ENCODE data around the gene TM2D3.

GRCh38 chr15:101614001-101614585 lies 38.1 kb downstream of the TM2D3 start:
- no peak for TF ChIP-seq POLR2A (IDR thresholded peaks at IDR 0.05; ENCODE audit: control extremely low read depth in 1 of 2, low read depth in 2 of 2, low read length in 2 of 2)
- TF ChIP-seq ZNF274 (IDR thresholded peaks at IDR 0.05; ENCODE audit: borderline replicate concordance, extremely low read depth, low read length), result no peak
- TF ChIP-seq SP1 (IDR thresholded peaks at IDR 0.05; ENCODE audit: low read depth, low read length), result no peak
- TF ChIP-seq TAF1 (IDR thresholded peaks at IDR 0.05; ENCODE audit: low read depth, low read length), result no peak
- no peak for TF ChIP-seq CTCF (IDR thresholded peaks at IDR 0.05; ENCODE audit: control extremely low read depth in 1 of 3, insufficient read depth in 1 of 3, low read depth in 1 of 3, low read length in 3 of 3)
- no peak for TF ChIP-seq RFX5 (IDR thresholded peaks at IDR 0.05; ENCODE audit: borderline replicate concordance, low read depth, low read length)
- TF ChIP-seq POLR2AphosphoS5 (IDR thresholded peaks at IDR 0.05; ENCODE audit: low read depth, low read length), result no peak
